ENCODE results near the gene ZNF469. TPM values are rescaled to one million over a fixed set of nuclear protein-coding genes. Genes with fewer than 3 reads are reported as not detected.
A peak's percentile ranks its signal among the peaks of the same experiment; 100 is the strongest.

The ZNF469 gene
- total and polyA plus RNA-seq, 9 donors = 0.52 to 16.2 (median 5.5) TPM

GRCh38 chr16:88375996-88376834 is 6.5 kb upstream of the ZNF469 start:
- peak in 2 of 5 donors; percentile 18 to 28 for DNase-seq
- Histone ChIP-seq H3K9me3 (no peaks in the 10 kb centered on the region), H3K4me1 (ENCODE audit: insufficient read depth) (no peaks in the 10 kb centered on the region), H3K36me3 (no peaks in the 10 kb centered on the region), H3K4me3 (no peak overlapping the region), H3K27ac (no peak overlapping the region), H3K27me3 (no peaks in the 10 kb centered on the region)
- TF ChIP-seq POLR2A (IDR thresholded peaks at IDR 0.05) (no peak), EP300 (IDR thresholded peaks at IDR 0.05) (no peak), CTCF (IDR thresholded peaks at IDR 0.05) (no peak)
- intact Hi-C loops (cut with DNase I) = no loop called here
- 87 to 88% (median 87%) methylated on average over 50 of the region's 50 CpGs for WGBS, 3 donors

GRCh38 chr16:88376835-88377726 is 5.7 kb upstream of the ZNF469 start:
- TF ChIP-seq POLR2A (IDR thresholded peaks at IDR 0.05) = no peak
- no peak for TF ChIP-seq CTCF (IDR thresholded peaks at IDR 0.05)
- TF ChIP-seq EP300 (IDR thresholded peaks at IDR 0.05) = no peak
- WGBS, 3 donors = 74 to 79% (median 76%) methylated on average over 21 to 30 of the region's 30 CpGs
- H3K4me1 ChIP-seq (ENCODE audit: insufficient read depth) = no peaks in the 10 kb centered on the region
- no peaks in the 10 kb centered on the region for H3K9me3 ChIP-seq
- H3K4me3 ChIP-seq = no peak overlapping the region
- intact Hi-C loops (cut with DNase I) = no loop called here
- DNase-seq = peak in 2 of 5 donors; percentile 19 to 23
- H3K27me3 ChIP-seq = no peaks in the 10 kb centered on the region
- H3K27ac ChIP-seq = no peak overlapping the region
- no peaks in the 10 kb centered on the region for H3K36me3 ChIP-seq

DNA sequence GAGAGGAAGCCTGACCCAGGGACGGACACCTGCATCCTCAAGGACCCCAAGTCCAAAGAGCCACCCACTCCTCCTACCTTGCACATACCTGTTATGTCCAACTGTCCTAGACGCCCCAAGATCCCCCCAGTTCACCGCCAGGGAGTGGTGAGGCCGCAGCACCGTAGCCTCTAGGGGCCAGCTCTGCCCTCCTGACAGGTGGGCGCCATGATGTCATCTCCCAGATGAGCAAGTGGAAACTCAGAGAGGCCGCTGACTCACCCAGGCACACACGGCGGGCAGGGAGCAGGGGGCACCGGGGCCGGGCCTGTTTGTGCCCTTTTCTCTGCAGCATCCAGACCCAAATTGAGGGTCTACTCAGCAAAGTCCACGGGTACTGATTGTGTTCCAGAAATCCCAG is 4.8 kb upstream of the ZNF469 start:
- DNase-seq = peak in 2 of 5 donors; percentile 16 to 19
- Histone ChIP-seq H3K27ac (no peak overlapping the region), H3K9me3 (no peaks in the 10 kb centered on the region), H3K4me3 (no peak overlapping the region), H3K27me3 (no peaks in the 10 kb centered on the region), H3K4me1 (ENCODE audit: insufficient read depth) (no peaks in the 10 kb centered on the region), H3K36me3 (no peaks in the 10 kb centered on the region)
- TF ChIP-seq EP300 (IDR thresholded peaks at IDR 0.05) = no peak
- intact Hi-C loops (cut with DNase I) = no loop called here
- whole genome bisulfite sequencing, 3 donors = 93 to 96% (median 95%) methylated on average over 12 of the region's 12 CpGs

DNA sequence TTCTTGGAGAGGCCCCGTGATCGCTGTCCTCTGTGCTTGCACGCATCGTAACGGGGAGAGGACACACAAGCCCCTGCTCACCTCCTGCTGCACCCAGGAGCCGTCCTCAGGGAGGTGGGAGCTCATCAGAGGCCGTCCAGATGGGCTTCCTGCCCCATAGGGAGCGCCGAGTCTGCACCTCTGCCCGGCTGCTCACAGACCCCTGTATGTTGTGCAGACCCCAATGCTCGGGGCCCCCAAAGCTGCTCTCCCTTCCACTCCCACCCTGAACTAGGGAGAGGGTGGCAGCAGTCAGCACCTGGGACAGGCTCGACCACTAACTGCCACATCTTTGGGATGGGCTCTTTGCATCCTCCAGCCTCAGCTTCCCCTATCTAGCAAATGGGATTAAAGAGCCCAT is 4.4 kb upstream of the ZNF469 start:
- 86 to 93% (median 91%) methylated on average over 11 to 12 of the region's 12 CpGs for WGBS, 3 donors
- TF ChIP-seq CTCF (IDR thresholded peaks at IDR 0.05) = no peak
- TF ChIP-seq EP300 (IDR thresholded peaks at IDR 0.05) = no peak
- TF ChIP-seq POLR2A (IDR thresholded peaks at IDR 0.05) = no peak
- Histone ChIP-seq H3K9me3 (no peaks in the 10 kb centered on the region), H3K27me3 (no peaks in the 10 kb centered on the region), H3K4me3 (no peak overlapping the region), H3K27ac (no peak overlapping the region), H3K4me1 (ENCODE audit: insufficient read depth) (no peaks in the 10 kb centered on the region), H3K36me3 (no peaks in the 10 kb centered on the region)
- DNase-seq = peak in 2 of 5 donors; percentile 13 to 15
- intact Hi-C loops (cut with DNase I) = no loop called here
